Gastrocnemius medialis (tissue), 4 donors: ENCODE data around the gene GPER1.

Experiments used
- CTCF ChIP-seq, 5 experiments: fragments of 450-650 bp in 3 of 5; fragments of 200-600 bp in 2 of 5; sonication (generic) in 2 of 5; IDR thresholded peaks in 4 of 5; conservative IDR thresholded peaks in 1 of 5; 1 replicate in 4 of 5; 2 replicates in 1 of 5; pipeline ENCODE4 v1.5.1; 2016 to 2019; ENCODE audit warnings: antibody characterized with exemption in 5 of 5, mild to moderate bottlenecking in 3 of 5, moderate library complexity in 3 of 5
- POLR2A ChIP-seq, 2 donors: fragments of 450-650 bp; IDR thresholded peaks; one replicate each; pipeline ENCODE4 v1.6.1; 2017; ENCODE audit warnings: antibody characterized with exemption in 2 of 2, mild to moderate bottlenecking in 2 of 2, moderate library complexity in 2 of 2

DNA sequence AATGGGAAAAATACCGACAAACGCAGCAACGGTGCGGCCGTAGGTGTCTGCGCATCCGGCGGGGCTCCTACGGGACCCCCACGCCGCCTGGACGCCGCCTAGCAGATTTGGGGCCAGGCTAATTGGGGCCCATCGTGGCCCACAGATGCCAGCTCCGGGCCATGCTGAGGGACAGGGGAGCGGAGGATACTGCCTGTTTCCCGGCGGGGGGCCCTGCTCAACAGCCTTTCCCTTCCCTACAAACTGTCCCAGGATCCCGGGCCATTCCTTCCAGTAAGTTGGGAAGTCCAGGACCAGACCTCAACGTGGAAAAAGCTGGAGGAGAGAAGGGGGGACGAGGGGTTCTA lies 21.7 kb upstream of the GPER1 start:
- TF ChIP-seq POLR2A (IDR thresholded peaks at IDR 0.05) (no peak), CTCF (IDR thresholded peaks at IDR 0.05 in 4 of 5, conservative IDR thresholded peaks at IDR 0.05 in 1 of 5) (no peak)
